Choroid plexus epithelial cell (primary cell): ENCODE measurements around the gene MORN2.

Experiments
- DNase-seq: peaks from one replicate; pipeline ENCODE4 v3.0.0-alpha.2; 2010; ENCODE audit warnings: low read depth
- H3K4me3 ChIP-seq: 2 replicates; pipeline ENCODE4 v1.5.1; 2011; ENCODE audit warnings: low read depth, mild to moderate bottlenecking, control low read depth, low read length, moderate library complexity
- CTCF ChIP-seq: conservative IDR thresholded peaks from 2 replicates; pipeline ENCODE4 v1.5.1; 2011; ENCODE audit warnings: low read depth, mild to moderate bottlenecking, control low read depth, inconsistent platforms, low read length, moderate library complexity

The MORN2 gene

GRCh38 chr2:38889575-38889974, 13.8 kb downstream of the MORN2 start, which contains the start of gene ARHGEF33:
Gene ARHGEF33, plus strand, starts transcription at chr2:38889875. Its CDS starts 29,573 bp downstream, at chr2:38919448.
- H3K4me3 ChIP-seq = no peak within 1 kb of the TSS
- no peak for TF ChIP-seq CTCF
- no peak for DNase-seq

- no peak overlapping the region for H3K4me3 ChIP-seq
- no peak for DNase-seq
- TF ChIP-seq CTCF = no peak
These were observed 17.0 kb downstream of the MORN2 start for GRCh38 chr2:38892819-38893218.

GRCh38 chr2:38898256-38898655, 22.5 kb downstream of the MORN2 start:
- no peak for DNase-seq
- no peak for TF ChIP-seq CTCF
- no peak overlapping the region for H3K4me3 ChIP-seq

GRCh38 chr2:38900726-38901125, 24.9 kb downstream of the MORN2 start:
- H3K4me3 ChIP-seq = no peak overlapping the region
- no peak for TF ChIP-seq CTCF
- DNase-seq = no peak

- DNase-seq = no peak
- H3K4me3 ChIP-seq = no peak overlapping the region
- no peak for TF ChIP-seq CTCF
These were observed 29.5 kb downstream of the MORN2 start for GRCh38 chr2:38905251-38905650.

- DNase-seq = no peak
- H3K4me3 ChIP-seq = no peak overlapping the region
- TF ChIP-seq CTCF = no peak
These were observed 31.5 kb downstream of the MORN2 start for GRCh38 chr2:38907242-38907641.

GRCh38 chr2:38907743-38908562, 32.2 kb downstream of the MORN2 start:
- no peak overlapping the region for H3K4me3 ChIP-seq
- DNase-seq = no peak
- TF ChIP-seq CTCF = no peak
